ENCODE results near the gene CGB5.

The CGB5 gene

GRCh38 chr19:49020931-49021895 is 22.4 kb upstream of the CGB5 start (continued):
- TF ChIP-seq, protein P1, sequence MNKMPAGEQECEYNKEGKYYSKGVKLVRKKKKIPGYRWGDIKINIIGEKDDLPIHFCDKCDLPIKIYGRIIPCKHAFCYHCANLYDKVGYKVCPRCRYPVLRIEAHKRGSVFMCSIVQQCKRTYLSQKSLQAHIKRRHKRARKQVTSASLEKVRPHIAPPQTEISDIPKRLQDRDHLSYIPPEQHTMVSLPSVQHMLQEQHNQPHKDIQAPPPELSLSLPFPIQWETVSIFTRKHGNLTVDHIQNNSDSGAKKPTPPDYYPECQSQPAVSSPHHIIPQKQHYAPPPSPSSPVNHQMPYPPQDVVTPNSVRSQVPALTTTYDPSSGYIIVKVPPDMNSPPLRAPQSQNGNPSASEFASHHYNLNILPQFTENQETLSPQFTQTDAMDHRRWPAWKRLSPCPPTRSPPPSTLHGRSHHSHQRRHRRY (tag by site-specific recombination; IDR thresholded peaks at IDR 0.05) = no peak
- TF ChIP-seq ZNF621 (tag by site-specific recombination; IDR thresholded peaks at IDR 0.05) (no peak), GFI1B (tag by site-specific recombination; IDR thresholded peaks at IDR 0.05) (no peak), REPIN1 (tag by site-specific recombination; IDR thresholded peaks at IDR 0.05; ENCODE audit: low read depth) (no peak), ZNF146 (tag by site-specific recombination; IDR thresholded peaks at IDR 0.05) (no peak), ZBTB44 (tag by site-specific recombination; IDR thresholded peaks at IDR 0.05) (no peak), BCL11B (tag by site-specific recombination; IDR thresholded peaks at IDR 0.05; ENCODE audit: low read depth) (no peak), ZNF521 (tag by site-specific recombination; IDR thresholded peaks at IDR 0.05) (no peak), ZNF707 (tag by site-specific recombination; IDR thresholded peaks at IDR 0.05) (no peak), EGR2 (tag by site-specific recombination; IDR thresholded peaks at IDR 0.05; ENCODE audit: low read depth) (no peak), ZFP37 (tag by site-specific recombination; IDR thresholded peaks at IDR 0.05) (peak; percentile 73; the same call in 1 of the 2 replicates), TCF7L2 (IDR thresholded peaks at IDR 0.05; ENCODE audit: borderline replicate concordance, low read depth, low read length) (no peak), ZNF354C (tag by site-specific recombination; IDR thresholded peaks at IDR 0.05; ENCODE audit: borderline replicate concordance, low read depth) (no peak), ZSCAN23 (tag by site-specific recombination; IDR thresholded peaks at IDR 0.05) (peak; percentile 52; the same call in 1 of the 2 replicates), KLF10 (tag by site-specific recombination; IDR thresholded peaks at IDR 0.05) (no peak), ZNF843 (tag by site-specific recombination; IDR thresholded peaks at IDR 0.05) (no peak; the same call in none of the 2 replicates), ZNF670 (tag by site-specific recombination; IDR thresholded peaks at IDR 0.05; ENCODE audit: low read depth) (no peak), ZNF155 (tag by site-specific recombination; IDR thresholded peaks at IDR 0.05) (no peak), ZNF501 (tag by site-specific recombination; IDR thresholded peaks at IDR 0.05) (no peak), ZNF324 (tag by site-specific recombination; IDR thresholded peaks at IDR 0.05) (0 out of 2 replicates have a peak, but pooled peaks have one; percentile 41), ZNF792 (tag by site-specific recombination; IDR thresholded peaks at IDR 0.05) (0 out of 2 replicates have a peak, but pooled peaks have one; percentile 43), ZNF10 (tag by site-specific recombination; IDR thresholded peaks at IDR 0.05) (peak; percentile 71; the same call in 1 of the 2 replicates), KLF16 (tag by site-specific recombination; IDR thresholded peaks at IDR 0.05) (peak; percentile 37; the same call in 1 of the 2 replicates), ZNF19 (tag by site-specific recombination; IDR thresholded peaks at IDR 0.05; ENCODE audit: low read depth) (no peak), ZNF114 (tag by site-specific recombination; IDR thresholded peaks at IDR 0.05) (no peak)
- TF ChIP-seq, protein P2, sequence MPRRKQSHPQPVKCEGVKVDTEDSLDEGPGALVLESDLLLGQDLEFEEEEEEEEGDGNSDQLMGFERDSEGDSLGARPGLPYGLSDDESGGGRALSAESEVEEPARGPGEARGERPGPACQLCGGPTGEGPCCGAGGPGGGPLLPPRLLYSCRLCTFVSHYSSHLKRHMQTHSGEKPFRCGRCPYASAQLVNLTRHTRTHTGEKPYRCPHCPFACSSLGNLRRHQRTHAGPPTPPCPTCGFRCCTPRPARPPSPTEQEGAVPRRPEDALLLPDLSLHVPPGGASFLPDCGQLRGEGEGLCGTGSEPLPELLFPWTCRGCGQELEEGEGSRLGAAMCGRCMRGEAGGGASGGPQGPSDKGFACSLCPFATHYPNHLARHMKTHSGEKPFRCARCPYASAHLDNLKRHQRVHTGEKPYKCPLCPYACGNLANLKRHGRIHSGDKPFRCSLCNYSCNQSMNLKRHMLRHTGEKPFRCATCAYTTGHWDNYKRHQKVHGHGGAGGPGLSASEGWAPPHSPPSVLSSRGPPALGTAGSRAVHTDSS (tag by site-specific recombination; IDR thresholded peaks at IDR 0.05) = no peak
- TF ChIP-seq, protein P3, sequence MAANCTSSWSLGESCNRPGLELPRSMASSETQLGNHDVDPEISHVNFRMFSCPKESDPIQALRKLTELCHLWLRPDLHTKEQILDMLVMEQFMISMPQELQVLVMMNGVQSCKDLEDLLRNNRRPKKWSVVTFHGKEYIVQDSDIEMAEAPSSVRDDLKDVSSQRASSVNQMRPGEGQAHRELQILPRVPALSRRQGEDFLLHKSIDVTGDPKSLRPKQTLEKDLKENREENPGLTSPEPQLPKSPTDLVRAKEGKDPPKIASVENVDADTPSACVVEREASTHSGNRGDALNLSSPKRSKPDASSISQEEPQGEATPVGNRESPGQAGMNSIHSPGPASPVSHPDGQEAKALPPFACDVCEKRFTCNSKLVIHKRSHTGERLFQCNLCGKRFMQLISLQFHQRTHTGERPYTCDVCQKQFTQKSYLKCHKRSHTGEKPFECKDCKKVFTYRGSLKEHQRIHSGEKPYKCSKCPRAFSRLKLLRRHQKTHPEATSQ (tag by site-specific recombination; IDR thresholded peaks at IDR 0.05) = no peak
- TF ChIP-seq, protein P4, sequence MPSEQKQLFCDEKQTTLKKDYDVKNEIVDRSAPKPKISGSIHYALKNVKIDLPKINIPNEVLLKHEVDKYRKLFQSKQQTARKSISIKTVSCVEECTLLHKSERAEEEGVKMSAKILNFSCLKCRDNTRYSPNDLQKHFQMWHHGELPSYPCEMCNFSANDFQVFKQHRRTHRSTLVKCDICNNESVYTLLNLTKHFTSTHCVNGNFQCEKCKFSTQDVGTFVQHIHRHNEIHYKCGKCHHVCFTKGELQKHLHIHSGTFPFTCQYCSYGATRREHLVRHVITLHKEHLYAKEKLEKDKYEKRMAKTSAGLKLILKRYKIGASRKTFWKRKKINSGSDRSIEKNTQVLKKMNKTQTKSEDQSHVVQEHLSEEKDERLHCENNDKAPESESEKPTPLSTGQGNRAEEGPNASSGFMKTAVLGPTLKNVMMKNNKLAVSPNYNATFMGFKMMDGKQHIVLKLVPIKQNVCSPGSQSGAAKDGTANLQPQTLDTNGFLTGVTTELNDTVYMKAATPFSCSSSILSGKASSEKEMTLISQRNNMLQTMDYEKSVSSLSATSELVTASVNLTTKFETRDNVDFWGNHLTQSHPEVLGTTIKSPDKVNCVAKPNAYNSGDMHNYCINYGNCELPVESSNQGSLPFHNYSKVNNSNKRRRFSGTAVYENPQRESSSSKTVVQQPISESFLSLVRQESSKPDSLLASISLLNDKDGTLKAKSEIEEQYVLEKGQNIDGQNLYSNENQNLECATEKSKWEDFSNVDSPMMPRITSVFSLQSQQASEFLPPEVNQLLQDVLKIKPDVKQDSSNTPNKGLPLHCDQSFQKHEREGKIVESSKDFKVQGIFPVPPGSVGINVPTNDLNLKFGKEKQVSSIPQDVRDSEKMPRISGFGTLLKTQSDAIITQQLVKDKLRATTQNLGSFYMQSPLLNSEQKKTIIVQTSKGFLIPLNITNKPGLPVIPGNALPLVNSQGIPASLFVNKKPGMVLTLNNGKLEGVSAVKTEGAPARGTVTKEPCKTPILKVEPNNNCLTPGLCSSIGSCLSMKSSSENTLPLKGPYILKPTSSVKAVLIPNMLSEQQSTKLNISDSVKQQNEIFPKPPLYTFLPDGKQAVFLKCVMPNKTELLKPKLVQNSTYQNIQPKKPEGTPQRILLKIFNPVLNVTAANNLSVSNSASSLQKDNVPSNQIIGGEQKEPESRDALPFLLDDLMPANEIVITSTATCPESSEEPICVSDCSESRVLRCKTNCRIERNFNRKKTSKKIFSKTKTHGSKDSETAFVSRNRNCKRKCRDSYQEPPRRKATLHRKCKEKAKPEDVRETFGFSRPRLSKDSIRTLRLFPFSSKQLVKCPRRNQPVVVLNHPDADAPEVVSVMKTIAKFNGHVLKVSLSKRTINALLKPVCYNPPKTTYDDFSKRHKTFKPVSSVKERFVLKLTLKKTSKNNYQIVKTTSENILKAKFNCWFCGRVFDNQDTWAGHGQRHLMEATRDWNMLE (tag by site-specific recombination; conservative IDR thresholded peaks at IDR 0.05; ENCODE audit: low read depth) = no peak
